Kasumi-1 (cell line): ENCODE measurements around the gene KLF13.

Experiments used
- DNase-seq, 2 experiments: peaks; one replicate each; lab custom pipeline; 2025; lab: John Stamatoyannopoulos, UW

Gene KLF13

GRCh38 chr15:31381801-31382712 lies 55.4 kb downstream of the KLF13 start:
- DNase-seq, result no peak

DNA sequence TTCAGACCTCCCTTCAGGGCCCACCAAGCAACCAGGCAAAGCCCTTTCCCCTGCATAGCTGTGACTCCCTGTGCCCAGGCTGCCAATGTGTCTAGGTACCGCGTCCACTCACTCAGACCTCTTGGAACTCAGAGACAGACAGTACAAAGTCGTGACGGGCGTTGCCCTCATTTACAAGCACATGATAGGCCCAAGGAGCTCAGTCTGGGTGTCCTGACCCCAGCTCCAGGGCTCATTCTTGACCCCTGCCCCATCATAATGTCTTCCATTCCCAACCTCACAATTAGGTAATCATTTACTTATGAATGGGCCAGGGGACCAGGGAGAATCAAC lies 56.0 kb downstream of the KLF13 start:
- DNase-seq, result no peak

DNA sequence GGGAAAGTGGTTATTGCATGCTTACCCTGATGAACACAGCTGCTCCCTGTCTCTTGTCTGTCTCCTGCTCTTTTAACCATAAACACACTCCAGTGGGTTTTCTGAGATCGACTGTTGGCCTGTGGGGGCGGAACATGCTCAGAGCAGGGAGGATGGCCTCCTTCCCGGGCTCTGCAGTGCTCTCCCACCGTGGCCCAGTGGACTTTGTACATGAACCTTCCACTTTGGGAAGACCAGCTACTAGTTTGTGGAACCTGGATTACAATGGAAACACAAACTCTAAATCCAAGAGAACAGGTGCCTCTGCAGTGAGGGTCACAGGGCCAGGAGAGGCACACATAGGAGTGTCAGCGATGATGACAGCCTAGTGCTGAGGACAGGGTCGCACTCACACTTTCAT lies 56.5 kb downstream of the KLF13 start:
- DNase-seq, result no peak

- no peak for DNase-seq
Observed at GRCh38 chr15:31384568-31384967, 57.9 kb downstream of the KLF13 start.

GRCh38 chr15:31385736-31386135 lies 59.1 kb downstream of the KLF13 start:
- no peak for DNase-seq

DNA sequence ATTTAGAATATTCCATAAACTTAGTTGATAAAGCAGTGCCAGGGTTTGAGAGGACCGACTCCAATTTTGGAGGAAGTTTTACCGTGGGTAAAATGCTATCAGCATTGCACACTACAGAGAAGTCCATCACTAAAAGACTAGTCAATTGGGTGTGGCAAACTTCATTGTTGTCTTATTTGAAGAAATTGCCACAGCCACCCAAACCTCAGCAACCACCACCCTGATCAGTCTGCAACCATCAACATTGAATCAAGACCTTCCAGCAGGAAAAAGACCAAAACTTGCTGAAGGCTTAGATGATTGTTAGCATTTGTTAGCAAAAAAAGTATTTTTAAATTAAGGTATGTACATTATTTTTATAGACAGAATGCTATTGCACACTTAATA lies 60.5 kb downstream of the KLF13 start:
- DNase-seq, result no peak

GRCh38 chr15:31387479-31388118 lies 61.0 kb downstream of the KLF13 start:
- no peak for DNase-seq

- DNase-seq, result no peak
Observed at GRCh38 chr15:31389576-31389975, 62.9 kb downstream of the KLF13 start.

DNA sequence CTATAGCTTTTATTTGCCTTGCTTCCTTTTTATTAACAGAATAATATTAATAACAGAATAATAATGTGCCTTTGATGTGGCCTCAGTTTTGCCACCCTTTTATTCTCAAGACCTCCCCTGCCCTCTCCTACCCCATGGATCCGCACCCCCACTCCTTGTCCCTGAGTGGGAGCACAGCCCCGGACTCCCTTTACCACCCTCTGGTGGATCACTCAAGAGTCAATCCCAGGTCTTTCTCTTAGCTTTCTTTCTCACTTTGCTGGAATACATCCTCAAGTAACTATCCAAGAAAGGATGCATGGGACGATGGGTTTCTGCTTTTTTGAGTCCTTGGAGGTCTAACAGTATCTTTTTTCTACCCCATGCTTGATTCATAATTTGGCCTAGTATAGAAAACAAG lies 63.4 kb downstream of the KLF13 start:
- DNase-seq, result no peak

DNA sequence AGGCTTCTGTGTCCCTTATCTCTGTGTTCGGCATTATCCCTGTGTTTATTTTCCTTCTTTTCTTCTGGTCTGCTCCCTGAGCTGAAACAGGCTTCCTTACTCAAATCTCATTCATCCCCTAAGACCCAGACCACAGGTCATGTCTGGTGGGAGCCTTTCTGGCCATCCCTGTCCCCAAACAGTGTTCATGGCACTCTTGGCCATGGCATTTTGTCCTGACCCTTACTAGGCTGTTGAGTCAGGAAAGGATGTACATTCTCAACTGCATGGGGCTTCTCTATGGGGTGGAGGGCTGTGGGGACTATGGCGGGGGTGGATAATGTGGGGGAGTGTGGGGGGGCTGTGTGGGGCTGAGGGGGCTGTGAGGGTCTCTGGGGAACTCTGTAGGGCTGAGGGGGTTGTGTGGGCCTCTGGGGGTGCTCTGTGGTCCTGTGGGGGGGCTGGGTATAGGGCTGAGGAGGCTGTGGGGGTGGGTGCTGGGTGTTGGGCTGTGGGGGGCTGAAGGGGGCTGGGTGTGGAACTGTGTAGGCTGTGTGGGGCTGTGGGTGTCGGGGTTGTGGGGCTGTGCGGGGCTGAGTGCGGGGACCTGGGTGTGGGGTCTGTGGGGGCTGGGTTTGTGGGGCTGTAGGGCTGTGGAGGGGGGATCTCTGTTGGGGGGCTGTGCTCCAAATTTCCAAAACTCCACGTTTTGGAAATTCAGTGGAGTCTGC lies 64.3 kb downstream of the KLF13 start:
- no peak for DNase-seq

DNA sequence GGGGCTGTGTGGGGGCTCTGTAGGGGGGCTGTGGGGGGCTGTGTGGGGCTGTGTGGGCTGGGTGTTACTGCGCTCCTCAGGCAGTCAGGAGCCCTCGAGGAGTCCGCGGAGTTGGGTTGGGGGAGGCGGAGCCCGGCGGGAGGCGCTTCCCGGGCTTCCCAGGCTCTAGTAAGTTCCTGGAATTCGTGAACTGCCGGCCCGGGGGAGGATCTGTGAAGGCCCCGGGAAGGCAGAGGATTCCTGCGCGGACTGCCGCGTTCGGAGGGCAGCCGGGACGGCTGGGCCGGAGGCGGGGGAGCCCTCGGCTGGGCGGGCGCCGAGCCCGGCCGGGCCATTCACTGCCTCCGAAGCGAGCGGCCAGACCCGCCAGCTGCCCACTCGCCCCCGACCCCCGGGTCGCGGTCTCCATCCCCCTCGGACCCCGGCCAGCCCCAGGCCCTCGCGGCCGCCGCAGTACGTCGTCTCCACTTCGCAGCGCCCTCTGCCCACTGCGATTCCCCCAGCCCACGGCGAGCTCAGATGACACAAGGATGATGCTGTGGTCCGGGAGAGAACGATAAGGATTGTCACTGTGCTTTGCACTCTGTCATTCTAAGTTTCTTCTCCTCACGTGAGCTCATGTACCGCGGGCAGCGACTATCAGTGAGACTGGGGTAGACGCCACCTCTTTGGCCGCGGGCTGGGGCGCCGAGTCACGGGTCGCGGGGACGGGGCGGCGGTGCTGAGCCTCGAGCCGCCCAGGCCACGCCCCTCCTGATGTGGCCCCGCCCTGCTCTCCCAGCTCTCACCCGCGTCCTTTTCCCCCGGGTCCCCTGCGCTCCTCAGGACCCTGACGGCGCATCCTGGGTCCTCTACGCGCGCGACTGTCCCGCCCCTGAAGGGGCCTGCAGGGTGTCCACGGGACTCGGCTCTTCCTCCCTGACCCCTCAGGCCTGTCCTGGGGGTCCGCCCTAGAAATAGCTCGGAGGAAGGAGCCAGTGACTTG lies 65.3 kb downstream of the KLF13 start:
- DNase-seq, result peak in 1 of 2 experiments; percentile 6

DNA sequence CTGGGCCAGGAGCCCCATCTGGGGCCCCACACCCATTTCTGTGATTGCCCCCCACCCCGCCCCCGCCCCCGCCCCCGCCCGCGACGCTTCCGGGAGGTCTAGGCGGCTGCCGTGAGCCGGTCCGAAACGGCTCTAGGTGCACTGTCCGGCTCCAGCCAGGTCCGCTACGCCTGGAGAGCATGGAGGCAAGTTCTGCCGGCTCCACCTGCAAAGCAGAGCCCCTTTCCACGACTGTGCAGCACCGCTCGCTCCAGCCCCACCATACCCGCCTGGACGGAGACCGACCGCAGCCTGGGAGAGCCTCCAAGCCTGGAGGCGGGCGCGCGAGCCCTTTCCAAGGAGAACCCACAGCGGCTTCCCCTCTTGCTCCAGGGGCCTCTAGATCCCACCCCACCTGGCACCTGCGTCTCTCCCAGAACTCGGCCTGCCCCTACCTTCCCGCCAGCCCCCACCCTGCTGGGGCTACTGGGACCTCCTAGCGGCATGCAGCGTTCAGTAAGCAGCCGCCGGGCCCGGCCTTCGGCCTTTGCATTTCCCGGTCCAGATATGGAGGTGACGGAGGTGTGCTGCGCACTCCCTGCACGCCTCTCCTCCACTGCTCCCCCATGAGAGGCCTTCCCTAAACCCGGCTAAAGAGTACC lies 66.2 kb downstream of the KLF13 start:
- DNase-seq, result no peak

DNA sequence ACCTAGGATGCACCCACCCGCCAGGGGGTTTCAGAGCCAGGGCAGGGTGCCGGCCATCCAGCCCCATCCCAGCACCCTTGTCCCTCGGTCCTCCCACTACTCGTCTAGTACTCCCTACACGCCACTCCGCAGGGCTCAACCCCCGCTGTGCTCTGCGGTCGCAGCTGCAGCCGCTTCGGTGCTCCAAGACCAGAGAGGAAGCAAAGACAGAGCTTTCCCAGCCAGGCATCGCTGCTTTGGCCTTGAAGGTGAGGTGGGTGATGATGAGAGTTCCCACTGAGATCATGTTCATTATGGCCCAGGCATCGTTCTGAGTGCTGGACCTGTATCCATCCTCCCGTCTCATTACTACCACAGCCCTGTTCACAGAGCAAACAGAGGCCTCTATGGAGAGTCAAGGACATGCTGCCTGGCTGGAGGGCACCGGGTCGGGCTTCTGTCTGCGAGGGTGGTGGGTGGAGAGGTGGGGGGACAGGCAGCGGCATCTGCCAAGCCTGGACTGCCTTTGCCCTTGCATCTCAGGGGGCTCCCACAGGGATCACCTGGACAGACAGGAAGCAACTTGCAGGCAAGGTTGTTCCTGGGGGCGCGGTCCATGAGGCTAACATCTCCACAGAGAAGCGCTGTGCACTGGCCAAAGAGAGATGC lies 66.9 kb downstream of the KLF13 start:
- DNase-seq, result no peak

DNA sequence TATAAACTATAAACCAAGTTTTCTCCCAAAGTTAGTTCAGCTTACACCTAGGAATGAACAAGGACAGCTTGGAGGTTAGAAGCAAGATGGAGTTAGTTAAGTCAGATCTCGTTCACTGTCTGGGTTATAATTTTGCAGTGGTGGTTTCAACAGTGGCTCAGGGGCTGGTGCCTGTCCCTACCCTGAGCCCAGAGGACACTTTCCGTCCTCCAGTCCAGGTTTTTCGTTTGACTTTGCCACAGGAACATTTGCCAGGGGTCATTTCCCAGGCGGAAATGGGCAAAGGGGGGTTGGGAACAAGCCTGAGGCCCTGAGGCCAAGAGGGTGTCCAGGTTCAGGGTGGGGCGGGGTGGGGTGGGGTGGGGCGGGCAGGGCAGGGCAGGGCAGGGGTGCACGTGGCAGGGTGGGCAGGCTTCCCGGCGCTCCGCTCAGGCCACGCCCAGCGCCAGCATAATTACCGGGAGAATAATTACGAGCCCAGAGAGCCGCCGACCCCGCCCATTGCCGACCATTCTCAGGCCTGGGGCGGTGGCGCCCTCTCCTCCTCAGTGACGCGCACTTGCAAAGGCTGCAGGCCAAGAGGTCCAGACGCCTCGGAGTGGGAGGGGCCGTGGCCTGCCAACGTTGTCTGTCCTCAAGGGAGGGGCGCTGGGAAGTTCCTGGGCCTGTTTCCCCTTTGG lies 70.4 kb downstream of the KLF13 start:
- no peak for DNase-seq

GRCh38 chr15:31397851-31398661 lies 71.4 kb downstream of the KLF13 start:
- no peak for DNase-seq

GRCh38 chr15:31398677-31399301 lies 72.2 kb downstream of the KLF13 start:
- DNase-seq, result no peak

DNA sequence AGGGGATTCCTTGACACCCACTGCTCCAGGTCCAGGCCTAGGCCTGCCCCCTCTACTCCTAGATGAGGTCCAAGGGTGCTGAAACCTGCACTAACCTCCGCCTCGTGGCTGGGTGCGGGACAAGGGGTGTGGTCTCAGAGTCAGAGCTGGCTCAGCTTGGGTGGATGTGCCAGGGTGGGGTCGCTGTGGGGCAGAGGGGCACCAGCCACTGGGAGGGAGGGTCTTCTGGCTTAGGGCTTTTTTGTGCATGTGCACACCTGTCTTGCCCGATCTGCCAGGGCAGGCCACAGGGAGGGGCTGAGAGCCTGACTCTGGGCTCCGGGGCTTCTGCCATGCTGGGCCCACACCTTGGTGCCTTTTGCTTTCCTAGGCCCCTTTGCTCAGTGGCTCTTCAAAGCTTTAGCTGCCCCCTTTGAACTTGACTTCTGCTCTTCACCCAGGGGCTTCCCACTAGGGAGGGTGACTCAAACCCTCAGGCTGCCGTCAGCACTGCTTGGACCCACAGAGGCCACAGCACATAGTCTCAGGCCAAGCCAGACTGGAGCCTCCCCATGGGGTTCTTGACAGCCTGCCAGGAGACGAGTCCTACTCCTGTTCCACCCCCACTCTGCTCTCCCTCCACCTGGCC lies 73.0 kb downstream of the KLF13 start:
- no peak for DNase-seq

GRCh38 chr15:31400222-31400927 lies 73.7 kb downstream of the KLF13 start:
- DNase-seq, result no peak
